K562 (cell line): ENCODE data around the gene MYBPC3. TPM values are rescaled to one million over a fixed set of nuclear protein-coding genes. Genes with fewer than 3 reads are reported as not detected.
A peak's percentile ranks its signal among the peaks of the same experiment; 100 is the strongest.

Source experiments
- BACH1 ChIP-seq: fragments of 200-800 bp; sonication (Bioruptor generic); IDR thresholded peaks from 2 replicates; pipeline ENCODE4 v1.6.1; 2016; ENCODE audit warnings: missing genetic modification characterization, missing compliant biosample characterization
- CREB3 ChIP-seq: fragments of 450-650 bp; conservative IDR thresholded peaks from 2 replicates; pipeline ENCODE4 v1.6.1; 2016; ENCODE audit warnings: missing genetic modification characterization, low read depth, mild to moderate bottlenecking, missing compliant biosample characterization, moderate library complexity
- DLX4 ChIP-seq: fragments of 250-450 bp; sonication (Bioruptor Pico); IDR thresholded peaks from 2 replicates; pipeline ENCODE4 v1.6.1; 2021; ENCODE audit warnings: mild to moderate bottlenecking
- GMEB1 ChIP-seq: fragments of 250-450 bp; sonication (Bioruptor Pico); IDR thresholded peaks from 2 replicates; pipeline ENCODE4 v1.4.0; 2020; ENCODE audit warnings: mild to moderate bottlenecking
- GTF2F1 ChIP-seq: IDR thresholded peaks from 2 replicates; pipeline ENCODE4 v1.6.1; 2011; ENCODE audit warnings: low read depth, low read length, improper control_type of control experiment
- IRF2 ChIP-seq: sonication (generic); formaldehyde crosslinking; IDR thresholded peaks from 2 replicates; pipeline ENCODE4 v1.8.1; 2022; ENCODE audit warnings: mild to moderate bottlenecking, missing genetic modification reagents
- MCM3 ChIP-seq: fragments of 450-650 bp; IDR thresholded peaks from 2 replicates; pipeline ENCODE4 v1.6.1; 2016
- NONO ChIP-seq, 2 experiments: fragments of 200-400 bp in 1 of 2; fragments of 450-650 bp in 1 of 2; formaldehyde crosslinking in 1 of 2; IDR thresholded peaks; 2 replicates each; pipeline ENCODE4 v1.6.1; 2017; ENCODE audit warnings: low read depth in 2 of 2, mild to moderate bottlenecking in 2 of 2, moderate library complexity in 2 of 2, low read length in 1 of 2
- PCBP2 ChIP-seq: fragments of 200-400 bp; formaldehyde crosslinking; IDR thresholded peaks from 2 replicates; pipeline ENCODE4 v1.6.1; 2018; ENCODE audit warnings: low read length, low read depth, mild to moderate bottlenecking, moderate library complexity; ENCODE audit not compliant: poor library complexity, severe bottlenecking
- PRMT5 ChIP-seq: sonication (generic); formaldehyde crosslinking; IDR thresholded peaks from 2 replicates; pipeline ENCODE4 v1.5.0; 2020; ENCODE audit warnings: missing genetic modification reagents
- SMAD1 ChIP-seq: fragments of 150-350 bp; IDR thresholded peaks from 2 replicates; pipeline ENCODE4 v1.6.1; 2014; ENCODE audit warnings: low read length, low read depth; ENCODE audit not compliant: partially characterized antibody
- SNRNP70 ChIP-seq: fragments of 200-400 bp; formaldehyde crosslinking; optimal IDR thresholded peaks from 2 replicates; pipeline ENCODE3; 2017; ENCODE audit warnings: low read depth, low read length
- SREBF1 ChIP-seq: fragments of 150-350 bp; IDR thresholded peaks from 2 replicates; pipeline ENCODE4 v1.6.1; 2014; ENCODE audit warnings: antibody characterized with exemption, low read depth, low read length, borderline replicate concordance
- TAL1 ChIP-seq: fragments of 450-650 bp; IDR thresholded peaks from 2 replicates; pipeline ENCODE4 v1.6.1; 2016; ENCODE audit warnings: mild to moderate bottlenecking
- TEAD2 ChIP-seq: fragments of 450-650 bp; IDR thresholded peaks from 2 replicates; pipeline ENCODE4 v1.6.1; 2016; ENCODE audit warnings: missing genetic modification characterization, control low read depth, missing compliant biosample characterization
- THAP7 ChIP-seq: fragments of 250-450 bp; sonication (Bioruptor Pico); IDR thresholded peaks from 2 replicates; pipeline ENCODE4 v1.5.0; 2021
- ZBTB12 ChIP-seq: fragments of 250-450 bp; sonication (Bioruptor Pico); IDR thresholded peaks from 2 replicates; pipeline ENCODE4 v1.4.0; 2020
- ZFP30 ChIP-seq: fragments of 250-450 bp; sonication (Bioruptor Pico); IDR thresholded peaks from 2 replicates; pipeline ENCODE4 v1.8.0; 2022; ENCODE audit warnings: moderate library complexity, mild to moderate bottlenecking, inconsistent platforms, borderline replicate concordance
- ZFX ChIP-seq: sonication (generic); formaldehyde crosslinking; IDR thresholded peaks from 2 replicates; pipeline ENCODE4 v1.8.0; 2022; ENCODE audit warnings: mild to moderate bottlenecking, missing genetic modification reagents, moderate library complexity
- ZNF311 ChIP-seq: fragments of 250-450 bp; sonication (Bioruptor Pico); IDR thresholded peaks from 2 replicates; pipeline ENCODE4 v1.4.0; 2020; ENCODE audit warnings: mild to moderate bottlenecking, moderate library complexity
- ZNF395 ChIP-seq: fragments of 200-800 bp; sonication (Bioruptor generic); IDR thresholded peaks from 2 replicates; pipeline ENCODE4 v1.6.1; 2017; ENCODE audit warnings: missing genetic modification characterization, missing compliant biosample characterization
- ZNF41 ChIP-seq: fragments of 250-450 bp; sonication (Bioruptor Pico); conservative IDR thresholded peaks from 2 replicates; pipeline ENCODE4 v1.4.0; 2020; ENCODE audit warnings: mild to moderate bottlenecking
- ZNF584 ChIP-seq: fragments of 200-800 bp; sonication (Bioruptor generic); IDR thresholded peaks from 2 replicates; pipeline ENCODE4 v1.6.1; 2016; ENCODE audit warnings: low read depth, mild to moderate bottlenecking, missing genetic modification characterization, missing compliant biosample characterization
- polyA plus RNA-seq, 8 experiments: library from polyadenylated mRNA; depleted of rRNA in 4 of 8; stranded (reverse) in 5 of 8; unstranded in 3 of 8; fragments of >200 nt; fragmentation: Nextera tagmentation in 2 of 8; fragmentation: Illumina TruSeq in 1 of 8; extraction: Ambion mirVana in 2 of 8; extraction: Trizol in 1 of 8; gene quantifications; 2 replicates each; pipeline versions ENCODE4 v1.2.1 to v1.2.3, GENCODE V29; 2011 to 2014; ENCODE audit warnings: inconsistent platforms in 1 of 8, missing spikeins in 1 of 8
- total RNA-seq, 7 experiments: library from RNA; depleted of rRNA in 6 of 7; stranded (reverse); fragments of >200 nt in 6 of 7; fragmentation: Illumina TruSeq in 2 of 7; extraction: Trizol in 2 of 7; gene quantifications; 2 replicates each; pipeline versions ENCODE4 v1.2.1 to v1.2.3, GENCODE V29; 2011 to 2021; ENCODE audit warnings: low replicate concordance in 1 of 7

Gene MYBPC3
- total and polyA plus RNA-seq, 9 of the 15 experiments (the other 6 are each of a cell fraction or from before 2014, with no cell fraction given) = 0.01 TPM; not detected in 8

- TF ChIP-seq PRMT5 (CRISPR knock-in tag) (no peak), ZNF41 (CRISPR knock-in tag) (no peak), ZFX (CRISPR knock-in tag) (peak; percentile 82), ZFP30 (CRISPR knock-in tag) (no peak), MCM3 (no peak), PCBP2 (no peak), SNRNP70 (no peak), IRF2 (CRISPR knock-in tag) (no peak), SREBF1 (no peak), GTF2F1 (no peak), NONO (IDR thresholded peaks at IDR 0.05; ENCODE audit: low read depth in 2 of 2, low read length in 1 of 2) (no peak), ZBTB12 (CRISPR knock-in tag) (no peak), ZNF311 (no peak), GMEB1 (CRISPR knock-in tag) (no peak), TAL1 (no peak), CREB3 (no peak), TEAD2 (no peak), THAP7 (CRISPR knock-in tag) (no peak), ZNF395 (CRISPR knock-in tag) (0 out of 2 replicates have a peak, but pooled peaks have one; percentile 42), SMAD1 (no peak), BACH1 (tag) (no peak), DLX4 (CRISPR knock-in tag) (no peak), ZNF584 (CRISPR knock-in tag) (no peak)
Observed at GRCh38 chr11:47337229-47337924, 15.1 kb downstream of the MYBPC3 start (continued).
